Mesendoderm (in vitro differentiated cells): ENCODE measurements around the gene SLC5A1.
A peak's percentile ranks its signal among the peaks of the same experiment; 100 is the strongest.

Experiments used
- DNase-seq: peaks from one replicate; pipeline ENCODE4 v3.0.0; 2013
- H2AK5ac ChIP-seq: 2 replicates; pipeline ENCODE4 v1.6.1; 2013; ENCODE audit warnings: low read length, inconsistent platforms
- H2BK120ac ChIP-seq: 2 replicates; pipeline ENCODE4 v1.6.1; 2013; ENCODE audit warnings: low read depth, mild to moderate bottlenecking, low read length, moderate library complexity, mixed read lengths
- H2BK15ac ChIP-seq: replicated peaks from 2 replicates; pipeline ENCODE4 v1.6.1; 2013; ENCODE audit warnings: low read depth, mild to moderate bottlenecking, moderate library complexity
- H2BK5ac ChIP-seq: 2 replicates; pipeline ENCODE4 v1.6.1; 2013; ENCODE audit warnings: low read length, inconsistent platforms
- H3K18ac ChIP-seq: 2 replicates; pipeline ENCODE4 v1.6.1; 2013; ENCODE audit warnings: mild to moderate bottlenecking, low read length, mixed read lengths
- H3K23ac ChIP-seq: one replicate; pipeline ENCODE4 v1.6.1; 2013; ENCODE audit warnings: low read length
- H3K27ac ChIP-seq: 2 replicates; pipeline ENCODE4 v1.5.1; 2013; ENCODE audit warnings: low read depth, mild to moderate bottlenecking, inconsistent platforms, low read length, moderate library complexity
- H3K27me3 ChIP-seq: 2 replicates; pipeline ENCODE4 v1.6.1; 2013; ENCODE audit warnings: low read length, control low read depth, mild to moderate bottlenecking, inconsistent platforms; ENCODE audit not compliant: insufficient read depth, poor library complexity
- H3K36me3 ChIP-seq: 2 replicates; pipeline ENCODE4 v1.6.1; 2013; ENCODE audit warnings: low read length, inconsistent platforms; ENCODE audit not compliant: control insufficient read depth, insufficient read depth
- H3K4ac ChIP-seq: one replicate; pipeline ENCODE4 v1.6.1; 2013; ENCODE audit warnings: low read depth, mild to moderate bottlenecking, low read length, moderate library complexity
- H3K4me1 ChIP-seq: 2 replicates; pipeline ENCODE4 v1.6.1; 2013; ENCODE audit warnings: low read depth, low read length, inconsistent platforms; ENCODE audit not compliant: control insufficient read depth
- H3K4me2 ChIP-seq: 2 replicates; pipeline ENCODE4 v1.6.1; 2013; ENCODE audit warnings: low read length
- H3K4me3 ChIP-seq: 2 replicates; pipeline ENCODE4 v1.5.1; 2013; ENCODE audit warnings: mild to moderate bottlenecking, low read length
- H3K56ac ChIP-seq: one replicate; pipeline ENCODE4 v1.6.1; 2013; ENCODE audit warnings: low read length
- H3K79me1 ChIP-seq: 2 replicates; pipeline ENCODE4 v1.6.1; 2013; ENCODE audit warnings: low read length, inconsistent platforms
- H3K79me2 ChIP-seq: 2 replicates; pipeline ENCODE4 v1.6.1; 2013; ENCODE audit warnings: mild to moderate bottlenecking, low read length; ENCODE audit not compliant: control insufficient read depth, insufficient read depth
- H3K9ac ChIP-seq: 2 replicates; pipeline ENCODE4 v1.6.1; 2013; ENCODE audit warnings: low read length, inconsistent platforms
- H4K5ac ChIP-seq: one replicate; pipeline ENCODE4 v1.6.1; 2013; ENCODE audit warnings: low read length
- H4K8ac ChIP-seq: one replicate; pipeline ENCODE4 v1.6.1; 2013; ENCODE audit warnings: low read depth, mild to moderate bottlenecking, control low read depth, low read length, moderate library complexity
- WGBS: extraction: QIAGEN DNeasy Blood & Tissue Kit; methylation state at CpG from one replicate; pipeline ENCODE4 v1.1.7; 2013; ENCODE audit warnings: low lambda C conversion rate, missing lambda C conversion rate; ENCODE audit not compliant: insufficient coverage; ENCODE audit errors: extremely low coverage; 5-methylcytosine and 5-hydroxymethylcytosine counted together

Gene SLC5A1

GRCh38 chr22:32052936-32053791 lies 10.1 kb downstream of the SLC5A1 start:
- WGBS, result no CpG with 5 or more reads among the region's 5 CpGs
- Histone ChIP-seq H3K27ac (no peak overlapping the region), H3K4me2 (no peak overlapping the region)

DNA sequence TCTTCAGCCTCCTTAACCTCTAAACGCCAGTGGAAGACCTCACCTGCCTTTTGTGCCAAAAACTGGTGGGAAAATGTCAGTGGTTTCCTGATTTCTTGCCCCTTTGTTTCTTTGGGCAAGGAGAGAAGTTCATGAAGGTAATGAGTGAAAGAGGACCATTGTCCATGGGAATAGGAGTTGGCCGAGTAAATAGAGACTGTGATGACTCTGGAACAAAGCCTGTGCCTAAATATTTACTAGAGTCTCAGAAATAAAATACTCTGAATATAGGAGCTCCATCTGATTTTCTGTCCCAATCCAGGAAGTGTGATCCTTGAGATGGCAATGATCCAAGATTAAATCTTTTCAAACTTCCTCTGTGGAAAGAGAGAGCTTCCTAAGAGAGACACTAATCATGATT lies 12.0 kb downstream of the SLC5A1 start:
- no peak overlapping the region for H2BK5ac ChIP-seq
- no peak overlapping the region for H3K56ac ChIP-seq
- H3K36me3 ChIP-seq, result no peaks in the 10 kb centered on the region
- no peak overlapping the region for H3K4ac ChIP-seq
- no peak overlapping the region for H3K18ac ChIP-seq
- peaks cover 2% of the 10 kb centered on the region for H3K4me1 ChIP-seq
- no peak overlapping the region for H3K27ac ChIP-seq
- no peaks in the 10 kb centered on the region for H3K79me1 ChIP-seq
- no peak overlapping the region for H2BK120ac ChIP-seq
- H3K23ac ChIP-seq, result no peak overlapping the region
- no peak for DNase-seq
- no peaks in the 10 kb centered on the region for H3K27me3 ChIP-seq
- H4K8ac ChIP-seq, result no peak overlapping the region
- no peak overlapping the region for H4K5ac ChIP-seq
- H3K4me2 ChIP-seq, result no peak overlapping the region
- H2AK5ac ChIP-seq, result no peak overlapping the region
- H2BK15ac ChIP-seq, result no peak overlapping the region
- no peaks in the 10 kb centered on the region for H3K79me2 ChIP-seq
- no peak overlapping the region for H3K9ac ChIP-seq
- H3K4me3 ChIP-seq, result no peak overlapping the region
- WGBS, result no CpG with 5 or more reads among the region's 2 CpGs

More at GRCh38 chr22:32052936-32053791, 10.1 kb downstream of the SLC5A1 start:
- no peak overlapping the region for H3K23ac ChIP-seq
- no peak overlapping the region for H3K9ac ChIP-seq
- H3K79me2 ChIP-seq, result no peaks in the 10 kb centered on the region
- H3K79me1 ChIP-seq, result no peaks in the 10 kb centered on the region
- no peaks in the 10 kb centered on the region for H3K36me3 ChIP-seq
- H2BK15ac ChIP-seq, result no peak overlapping the region
- no peak overlapping the region for H4K8ac ChIP-seq
- H2BK120ac ChIP-seq, result no peak overlapping the region
- H3K18ac ChIP-seq, result no peak overlapping the region
- no peak overlapping the region for H3K4me3 ChIP-seq
- DNase-seq, result no peak
- no peak overlapping the region for H3K56ac ChIP-seq
- no peaks in the 10 kb centered on the region for H3K27me3 ChIP-seq
- H4K5ac ChIP-seq, result no peak overlapping the region
- H2AK5ac ChIP-seq, result no peak overlapping the region
- H3K4ac ChIP-seq, result no peak overlapping the region
- H2BK5ac ChIP-seq, result no peak overlapping the region
- peaks cover 2% of the 10 kb centered on the region for H3K4me1 ChIP-seq

DNA sequence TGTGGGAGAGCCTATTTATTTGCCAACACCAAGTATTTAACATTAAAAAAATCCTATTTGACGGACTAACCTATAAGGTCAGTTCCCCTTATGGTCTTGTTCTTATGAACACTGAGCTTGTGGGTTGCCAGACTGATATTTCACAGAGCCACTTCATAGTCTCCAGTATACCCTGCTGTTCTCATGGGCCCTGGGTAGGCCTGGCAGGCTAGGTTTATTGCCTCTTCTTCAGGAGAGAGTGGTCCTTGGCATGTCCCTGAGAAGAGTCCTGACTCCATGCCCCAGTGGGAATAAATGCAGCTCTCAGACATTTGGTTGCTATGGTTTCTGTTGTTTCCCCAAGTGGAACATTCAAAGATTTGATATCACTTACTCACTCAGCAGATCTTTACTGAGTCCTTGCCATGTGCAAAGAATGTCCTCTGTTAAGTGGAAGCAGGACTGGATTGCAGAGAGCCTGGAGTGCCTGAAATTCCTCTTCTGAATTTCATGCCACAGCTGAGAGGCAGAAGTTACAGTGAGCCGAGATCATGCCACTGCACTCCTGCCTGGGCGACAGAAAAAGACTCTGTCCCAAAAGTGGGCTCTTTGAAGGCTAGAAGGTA lies 15.7 kb downstream of the SLC5A1 start:
- peak overlapping the region; percentile 10 for H3K56ac ChIP-seq
- H4K8ac ChIP-seq, result no peak overlapping the region
- H3K9ac ChIP-seq, result no peak overlapping the region
- no peak overlapping the region for H3K23ac ChIP-seq
- no peak overlapping the region for H2BK15ac ChIP-seq
- H2AK5ac ChIP-seq, result no peak overlapping the region
- no peaks in the 10 kb centered on the region for H3K79me2 ChIP-seq
- no peak overlapping the region for H3K27ac ChIP-seq
- no peak overlapping the region for H2BK5ac ChIP-seq
- H2BK120ac ChIP-seq, result no peak overlapping the region
- H4K5ac ChIP-seq, result no peak overlapping the region
- H3K4me3 ChIP-seq, result no peak overlapping the region
- H3K79me1 ChIP-seq, result no peaks in the 10 kb centered on the region
- no peaks in the 10 kb centered on the region for H3K36me3 ChIP-seq
- H3K4me2 ChIP-seq, result no peak overlapping the region
- no peak overlapping the region for H3K4ac ChIP-seq
- no peak overlapping the region for H3K18ac ChIP-seq
- peak; percentile 86 for DNase-seq
- no CpG with 5 or more reads among the region's 3 CpGs for WGBS
- no peaks in the 10 kb centered on the region for H3K27me3 ChIP-seq
- no peaks in the 10 kb centered on the region for H3K4me1 ChIP-seq

DNA sequence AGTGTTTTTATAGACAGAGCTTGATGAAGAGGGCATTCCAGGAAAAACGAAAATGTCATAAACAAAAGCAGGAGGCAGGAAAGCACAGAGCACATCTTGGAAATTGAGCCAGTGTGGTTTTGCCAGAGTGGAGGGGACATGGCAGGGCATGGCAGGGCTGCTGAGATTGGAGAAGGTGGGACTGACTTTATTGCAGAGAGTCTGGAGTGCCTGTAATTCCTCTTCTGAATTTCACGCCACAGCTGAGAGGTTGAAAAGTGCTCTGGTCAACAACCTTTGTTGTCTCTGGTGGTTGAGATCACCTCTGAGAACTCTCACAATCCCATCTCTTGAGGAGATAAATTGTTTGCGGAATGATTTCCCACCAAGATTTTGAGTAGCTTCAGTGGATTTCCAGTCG lies 16.4 kb downstream of the SLC5A1 start:
- no peaks in the 10 kb centered on the region for H3K36me3 ChIP-seq
- no peak for DNase-seq
- H3K9ac ChIP-seq, result no peak overlapping the region
- no peak overlapping the region for H3K56ac ChIP-seq
- no peak overlapping the region for H2BK120ac ChIP-seq
- no peak overlapping the region for H3K27ac ChIP-seq
- no CpG with 5 or more reads among the region's 4 CpGs for WGBS
- H3K27me3 ChIP-seq, result no peaks in the 10 kb centered on the region
- H3K4me1 ChIP-seq, result no peaks in the 10 kb centered on the region
- no peak overlapping the region for H3K23ac ChIP-seq
- no peaks in the 10 kb centered on the region for H3K79me2 ChIP-seq
- H4K8ac ChIP-seq, result no peak overlapping the region
- H3K79me1 ChIP-seq, result no peaks in the 10 kb centered on the region
- no peak overlapping the region for H4K5ac ChIP-seq
- H3K18ac ChIP-seq, result no peak overlapping the region
- H2BK15ac ChIP-seq, result no peak overlapping the region
- H3K4me2 ChIP-seq, result no peak overlapping the region
- H2AK5ac ChIP-seq, result no peak overlapping the region
- no peak overlapping the region for H3K4ac ChIP-seq
- H3K4me3 ChIP-seq, result no peak overlapping the region
- no peak overlapping the region for H2BK5ac ChIP-seq

GRCh38 chr22:32063701-32064100 lies 20.6 kb downstream of the SLC5A1 start:
- H2BK5ac ChIP-seq, result no peak overlapping the region

More at GRCh38 chr22:32063701-32064100, 20.6 kb downstream of the SLC5A1 start:
- Histone ChIP-seq H3K27me3 (no peaks in the 10 kb centered on the region), H3K36me3 (no peaks in the 10 kb centered on the region), H3K9ac (no peak overlapping the region), H3K27ac (no peak overlapping the region), H3K79me2 (no peaks in the 10 kb centered on the region), H3K56ac (no peak overlapping the region), H3K4me1 (no peaks in the 10 kb centered on the region), H3K4me3 (no peak overlapping the region), H3K18ac (no peak overlapping the region), H2BK120ac (no peak overlapping the region), H3K4ac (no peak overlapping the region), H3K4me2 (no peak overlapping the region), H4K5ac (no peak overlapping the region), H3K79me1 (no peaks in the 10 kb centered on the region), H3K23ac (no peak overlapping the region), H2AK5ac (no peak overlapping the region), H2BK15ac (no peak overlapping the region), H4K8ac (no peak overlapping the region)
- WGBS, result no CpG with 5 or more reads among the region's 2 CpGs
- no peak for DNase-seq
